Immature natural killer cell (primary cell): Measurements from ENCODE around the gene LPCAT1. TPM values are rescaled to one million over a fixed set of nuclear protein-coding genes. Genes with fewer than 3 reads are reported as not detected.
A peak's percentile ranks its signal among the peaks of the same experiment; 100 is the strongest.

Experiments
- DNase-seq, 3 donors: peaks; one replicate each; pipeline ENCODE4 v3.0.0; 2022; ENCODE audit warnings: mixed read lengths in 1 of 3
- H3K27ac Mint-ChIP-seq, 6 donors: one replicate each; pipeline ENCODE4 v1.8.0; 2020; ENCODE audit warnings: mixed read lengths in 6 of 6, mild to moderate bottlenecking in 5 of 6, inconsistent platforms in 4 of 6, moderate library complexity in 3 of 6
- H3K27me3 Mint-ChIP-seq, 3 donors: one replicate each; pipeline ENCODE4 v1.8.0; 2020 to 2021; ENCODE audit warnings: low read depth in 3 of 3, mild to moderate bottlenecking in 3 of 3, mixed read lengths in 3 of 3, moderate library complexity in 3 of 3, inconsistent platforms in 1 of 3
- H3K36me3 Mint-ChIP-seq, 3 donors: one replicate each; pipeline ENCODE4 v1.8.0; 2020; ENCODE audit warnings: mixed read lengths in 3 of 3, inconsistent platforms in 2 of 3, mild to moderate bottlenecking in 2 of 3
- H3K4me1 Mint-ChIP-seq, 2 donors: one replicate each; pipeline ENCODE4 v1.8.0; 2020; ENCODE audit warnings: inconsistent platforms in 2 of 2, mild to moderate bottlenecking in 2 of 2, mixed read lengths in 2 of 2, moderate library complexity in 1 of 2
- H3K4me3 Mint-ChIP-seq, 5 donors: one replicate each; pipeline ENCODE4 v1.8.0; 2020; ENCODE audit warnings: mild to moderate bottlenecking in 5 of 5, mixed read lengths in 5 of 5, inconsistent platforms in 3 of 5, moderate library complexity in 3 of 5
- H3K9me3 Mint-ChIP-seq, 6 donors: one replicate each; pipeline ENCODE4 v1.8.0; 2020; ENCODE audit warnings: mild to moderate bottlenecking in 6 of 6, mixed read lengths in 6 of 6, inconsistent platforms in 4 of 6, moderate library complexity in 3 of 6
- polyA plus RNA-seq, 3 donors: library from polyadenylated mRNA; unstranded; fragments of 300-500 nt; fragmentation: Illumina TruSeq; gene quantifications; one replicate each; pipeline ENCODE4 v1.2.3, GENCODE V29; 2021

LPCAT1 gene
- polyA plus RNA-seq, 3 donors from 2014 or later = 107 to 255 (median 144) TPM

DNA sequence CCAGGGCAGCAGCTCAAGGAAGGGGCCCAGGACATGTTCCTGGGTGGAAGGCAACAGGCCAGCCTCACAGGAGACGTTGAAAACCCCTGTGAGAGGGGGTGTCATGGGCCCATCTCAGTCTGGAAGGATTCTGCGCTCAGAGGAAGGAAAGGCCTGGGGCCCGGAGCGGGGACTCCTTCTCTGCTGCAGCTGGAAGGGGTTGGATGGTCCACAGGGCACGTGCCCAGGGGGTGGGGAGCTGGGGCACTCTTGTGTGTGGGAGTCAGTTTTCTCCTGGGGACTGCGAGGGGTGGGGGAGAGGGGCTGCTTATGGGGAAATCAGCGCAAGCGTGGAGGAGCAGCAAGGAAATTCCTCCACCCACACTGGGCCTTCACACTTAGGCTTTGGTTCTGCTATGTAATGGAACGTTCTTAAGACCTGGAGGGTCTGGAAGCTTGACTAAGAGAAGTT is 2.9 kb upstream of the LPCAT1 start:
- Mint-ChIP-seq H3K27me3 (peaks cover 5 to 11% (median 11%) of the 10 kb centered on the region in 3 donors), H3K36me3 (peaks cover 5 to 9% (median 9%) of the 10 kb centered on the region in 3 donors), H3K4me3 (peak overlapping the region in 1 of 5 donors; percentile 13), H3K4me1 (peaks cover 10 to 21% of the 10 kb centered on the region in 2 donors), H3K27ac (peak overlapping the region in 3 of 6 donors; percentile 49 to 55 (median 51)), H3K9me3 (no peaks in the 10 kb centered on the region)
- no peak for DNase-seq

DNA sequence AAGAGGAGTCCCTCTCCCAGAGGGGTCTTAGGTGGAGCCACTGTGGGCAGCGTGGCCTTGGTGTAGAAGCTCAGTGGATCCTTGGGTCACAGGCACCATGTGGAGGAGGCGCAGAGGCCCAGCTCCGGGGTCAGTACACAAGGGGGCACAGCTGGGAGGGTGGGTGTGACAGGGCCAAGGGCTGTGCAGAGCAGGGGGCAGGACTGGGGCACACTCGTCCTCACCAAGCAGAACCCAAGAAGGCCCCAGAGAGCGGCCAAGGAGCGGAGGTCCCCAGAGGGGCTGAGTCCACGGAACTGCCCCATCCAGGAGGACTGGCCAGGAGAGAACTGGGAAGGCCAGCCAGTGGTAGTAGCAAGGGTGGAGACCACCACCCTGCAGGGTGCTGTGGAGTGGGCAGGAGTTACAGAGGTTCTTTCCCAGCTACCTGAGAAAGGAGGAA is 2.5 kb upstream of the LPCAT1 start:
- Mint-ChIP-seq H3K36me3 (peaks cover 6 to 10% (median 10%) of the 10 kb centered on the region in 3 donors), H3K9me3 (no peaks in the 10 kb centered on the region), H3K27ac (peak overlapping the region in 3 of 6 donors; percentile 47 to 67 (median 51)), H3K27me3 (peaks cover 5 to 16% (median 16%) of the 10 kb centered on the region in 3 donors), H3K4me3 (peak overlapping the region in 1 of 5 donors; percentile 13), H3K4me1 (peaks cover 15 to 26% of the 10 kb centered on the region in 2 donors)
- no peak for DNase-seq

DNA sequence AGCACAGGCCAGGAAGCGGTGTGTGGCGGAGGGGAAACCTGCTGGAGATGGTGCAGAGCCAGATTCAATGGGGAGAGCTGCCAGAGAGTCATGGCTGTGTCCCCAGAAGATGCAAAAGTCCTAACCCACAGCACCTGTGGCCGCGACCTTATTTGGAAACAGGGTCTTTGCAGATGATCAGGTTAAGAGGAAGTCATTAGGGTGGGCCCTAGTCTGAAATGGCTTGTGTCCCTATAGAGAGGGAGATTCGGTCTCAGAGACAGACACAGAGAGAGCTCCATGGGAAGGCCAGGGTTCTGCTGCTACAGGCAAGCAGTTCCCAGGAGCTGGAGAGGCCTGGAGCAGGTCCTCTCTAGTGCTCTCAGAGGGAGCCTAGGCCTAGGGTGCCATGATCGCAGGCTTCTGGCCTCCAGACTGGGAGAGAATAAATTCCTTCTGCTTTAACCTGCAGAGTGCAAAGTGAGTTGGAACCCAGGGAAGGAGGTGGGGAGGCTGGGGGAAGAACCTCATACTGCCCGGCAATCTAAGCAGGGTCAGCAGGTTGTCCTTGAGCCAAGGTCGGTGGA is 1.9 kb upstream of the LPCAT1 start:
- no peak for DNase-seq
- Mint-ChIP-seq H3K9me3 (no peaks in the 10 kb centered on the region), H3K27ac (peak overlapping the region in 5 of 6 donors; percentile 15 to 87 (median 67)), H3K27me3 (peaks cover 5 to 20% (median 19%) of the 10 kb centered on the region in 3 donors), H3K4me1 (peaks cover 19 to 31% of the 10 kb centered on the region in 2 donors), H3K36me3 (peaks cover 6 to 13% (median 10%) of the 10 kb centered on the region in 3 donors), H3K4me3 (peak overlapping the region in 3 of 5 donors; percentile 3 to 33 (median 11))

DNA sequence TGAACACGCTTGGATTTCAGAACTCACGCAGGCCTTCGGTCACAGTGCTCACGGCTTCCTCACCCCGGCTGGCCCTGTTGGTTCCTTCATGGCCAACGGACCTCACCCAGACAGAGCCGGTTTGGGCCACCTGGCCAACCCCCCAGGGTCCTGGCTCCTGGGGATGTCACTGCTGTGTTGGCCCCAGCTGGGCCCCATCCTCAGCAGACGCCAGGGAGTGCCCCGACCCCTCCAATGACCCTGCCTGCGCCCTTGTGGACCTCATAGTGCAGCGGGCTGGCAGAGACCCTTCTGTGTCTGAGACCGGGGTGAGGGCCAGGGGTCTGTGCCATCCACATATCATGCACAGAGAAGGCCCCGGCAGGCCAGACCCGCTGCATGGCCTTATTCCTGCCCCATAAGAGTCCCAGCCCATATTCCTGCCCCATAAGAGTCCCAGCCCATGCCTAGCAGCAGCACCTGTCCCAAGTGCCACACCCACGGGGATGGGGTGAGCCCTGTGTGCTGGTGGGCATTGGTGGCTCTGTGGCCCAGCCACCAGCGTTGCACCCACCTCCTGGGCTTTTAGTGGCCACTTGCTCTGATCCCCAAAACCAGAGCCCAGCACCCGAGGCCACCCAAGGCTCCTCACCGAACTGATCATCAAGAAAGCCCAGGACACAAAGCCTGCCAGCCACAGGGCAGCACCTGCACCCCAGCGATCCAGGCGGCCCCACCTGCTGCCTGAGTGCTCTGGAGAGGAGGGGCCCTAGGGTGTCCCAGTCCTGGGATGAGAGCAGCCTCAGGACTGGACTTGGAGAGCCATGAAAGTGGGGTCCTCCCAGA is 1.3 kb upstream of the LPCAT1 start:
- Mint-ChIP-seq H3K36me3 (peaks cover 6 to 13% (median 10%) of the 10 kb centered on the region in 3 donors), H3K4me1 (peaks cover 26 to 38% of the 10 kb centered on the region in 2 donors), H3K4me3 (peak overlapping the region; percentile 40 to 72 (median 61)), H3K9me3 (no peaks in the 10 kb centered on the region), H3K27ac (peak overlapping the region; percentile 66 to 87 (median 71)), H3K27me3 (peaks cover 5 to 26% (median 19%) of the 10 kb centered on the region in 3 donors)
- DNase-seq = no peak

DNA sequence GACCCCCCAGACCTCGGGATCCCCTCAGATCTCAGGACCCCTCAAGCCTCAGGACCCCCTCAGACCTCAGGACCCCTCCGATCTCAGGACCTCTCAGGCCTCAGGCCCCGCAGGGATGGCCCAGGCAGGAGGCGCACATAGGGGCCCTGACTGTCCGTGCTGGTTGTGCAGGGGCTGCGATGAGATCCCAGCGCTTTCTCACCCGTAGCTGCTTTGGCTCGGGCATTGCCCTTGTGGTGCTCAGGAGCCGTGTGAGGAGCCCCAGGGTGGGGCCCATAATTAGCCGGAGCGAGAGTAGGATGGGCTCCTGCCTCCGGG is 680 bp upstream of the LPCAT1 start:
- no peaks in the 10 kb centered on the region for H3K9me3 Mint-ChIP-seq
- H3K27ac Mint-ChIP-seq = peak overlapping the region in 5 of 6 donors; percentile 51 to 87 (median 72)
- H3K4me3 Mint-ChIP-seq = peak overlapping the region; percentile 40 to 72 (median 61)
- peaks cover 8 to 30% (median 19%) of the 10 kb centered on the region in 3 donors for H3K27me3 Mint-ChIP-seq
- peaks cover 6 to 14% (median 12%) of the 10 kb centered on the region in 3 donors for H3K36me3 Mint-ChIP-seq
- H3K4me1 Mint-ChIP-seq = peaks cover 31 to 43% of the 10 kb centered on the region in 2 donors
- no peak for DNase-seq

DNA sequence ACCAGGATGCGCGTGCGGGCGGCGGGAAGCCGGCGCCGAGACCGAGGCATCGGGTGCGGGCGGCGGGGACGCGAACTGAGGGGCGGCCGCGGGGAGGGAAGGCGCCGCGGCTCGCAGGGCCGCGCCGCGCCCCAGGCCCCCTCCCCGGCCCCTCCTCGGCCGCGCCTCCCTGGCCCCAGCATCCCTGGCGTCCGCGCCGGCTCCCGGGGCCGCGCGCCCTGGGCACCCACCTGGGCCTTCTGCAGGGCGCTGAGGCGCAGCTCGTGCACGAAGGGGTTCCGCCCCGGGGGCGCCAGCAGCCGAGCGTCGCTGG is 324 bp downstream of the LPCAT1 start:
- Mint-ChIP-seq H3K36me3 (peaks cover 10 to 22% (median 21%) of the 10 kb centered on the region in 3 donors), H3K9me3 (no peaks in the 10 kb centered on the region), H3K4me1 (peaks cover 41 to 53% of the 10 kb centered on the region in 2 donors), H3K4me3 (peak overlapping the region in 4 of 5 donors; percentile 35 to 95 (median 64)), H3K27ac (no peak overlapping the region), H3K27me3 (peaks cover 12 to 40% (median 25%) of the 10 kb centered on the region in 3 donors)
- DNase-seq = no peak

DNA sequence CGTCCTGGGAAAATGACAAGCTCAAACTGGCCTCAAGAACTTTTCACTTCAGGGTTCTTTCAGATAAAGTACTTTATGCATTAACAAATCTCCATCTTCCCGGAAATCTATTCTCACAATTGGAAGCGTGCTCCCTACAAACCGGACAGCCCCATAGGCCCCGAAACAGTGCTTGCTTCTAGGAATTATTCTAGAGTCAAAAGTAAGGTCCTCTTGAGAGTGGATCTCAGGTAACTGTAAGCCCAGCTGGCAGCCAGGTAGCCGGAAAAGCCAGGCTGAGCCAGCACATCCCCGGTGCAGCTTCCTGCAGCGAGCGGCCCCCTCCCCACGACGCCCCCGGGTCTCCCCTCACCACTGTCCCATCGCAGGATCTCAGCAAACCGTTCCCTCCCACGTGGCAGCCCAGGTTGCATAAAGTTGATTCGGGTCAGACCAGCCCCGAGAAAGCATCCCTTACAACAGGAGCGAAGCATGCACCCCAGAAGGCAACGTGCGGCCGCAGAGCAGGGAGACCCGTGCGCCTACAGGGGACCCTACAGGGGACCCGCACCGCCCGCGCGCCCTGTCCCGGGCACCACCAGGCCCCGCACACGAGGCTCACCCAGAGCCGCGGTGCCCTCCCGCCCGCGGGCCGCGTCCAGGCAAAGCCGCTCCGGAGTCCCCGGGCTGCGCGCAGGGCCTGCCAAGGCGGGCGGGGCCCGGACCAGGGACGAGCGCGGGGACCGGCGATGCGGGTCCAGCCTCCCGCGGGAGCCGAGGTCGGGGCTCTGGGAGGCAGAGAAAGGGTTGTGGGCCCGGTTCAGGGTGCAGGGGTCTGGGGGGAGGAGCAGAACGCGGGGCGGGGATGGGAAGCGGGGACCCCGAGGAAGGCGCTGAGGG is 920 bp downstream of the LPCAT1 start:
- Mint-ChIP-seq H3K27ac (peak overlapping the region; percentile 97 to 100 (median 98)), H3K4me1 (peaks cover 47 to 59% of the 10 kb centered on the region in 2 donors), H3K9me3 (no peaks in the 10 kb centered on the region), H3K36me3 (peaks cover 10 to 27% (median 21%) of the 10 kb centered on the region in 3 donors), H3K27me3 (peaks cover 12 to 46% (median 31%) of the 10 kb centered on the region in 3 donors), H3K4me3 (peak overlapping the region; percentile 95 to 99 (median 97))
- DNase-seq = peak in 1 of 3 donors; percentile 32

DNA sequence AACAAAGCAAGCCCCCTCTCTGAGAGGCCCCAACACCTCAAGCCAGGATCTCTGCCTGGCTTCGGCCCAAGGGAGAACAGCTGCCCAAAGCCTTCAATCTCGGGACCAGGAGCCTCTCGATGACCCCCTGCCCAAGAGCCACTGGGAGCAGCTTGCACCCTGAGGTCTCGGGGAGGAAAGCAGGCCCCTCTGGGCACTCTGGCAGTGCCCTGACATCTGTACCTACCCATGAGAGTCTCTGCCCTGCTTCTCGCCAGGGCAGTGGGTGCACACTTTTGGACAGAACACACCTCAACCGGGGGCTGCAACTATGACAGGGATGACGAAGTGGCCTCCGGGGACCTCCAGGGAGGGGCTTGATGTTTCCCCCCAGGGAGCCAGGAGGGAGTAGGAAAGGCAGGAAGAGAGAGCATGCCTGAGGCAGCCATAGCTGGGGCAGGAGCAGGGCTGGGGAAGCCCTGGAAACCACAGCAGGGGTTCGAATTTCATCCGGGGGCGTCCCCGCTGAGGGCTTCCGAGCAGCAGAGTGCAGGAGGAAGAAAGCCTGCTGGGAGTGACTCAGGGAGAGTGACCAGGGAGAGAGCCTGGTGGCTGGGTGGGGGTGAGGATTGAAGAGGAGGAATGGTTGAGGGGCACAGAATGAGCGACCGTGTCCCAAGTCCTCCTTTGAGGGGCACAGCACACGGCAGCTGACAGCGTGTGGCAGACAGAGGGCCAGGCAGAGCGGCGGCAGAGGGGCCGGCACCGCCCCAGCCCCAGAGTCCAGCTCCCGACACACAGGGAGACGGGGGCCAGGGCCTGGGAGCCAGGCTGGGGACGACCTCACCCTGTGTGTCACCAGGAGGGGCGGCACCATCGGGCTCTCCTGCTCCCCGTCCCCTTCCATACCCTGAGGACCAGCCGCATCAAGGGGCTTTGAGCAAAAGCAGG is 1.8 kb downstream of the LPCAT1 start:
- H3K4me1 Mint-ChIP-seq = peaks cover 56 to 59% of the 10 kb centered on the region in 2 donors
- H3K9me3 Mint-ChIP-seq = no peaks in the 10 kb centered on the region
- peaks cover 12 to 50% (median 35%) of the 10 kb centered on the region in 3 donors for H3K27me3 Mint-ChIP-seq
- peaks cover 14 to 30% (median 25%) of the 10 kb centered on the region in 3 donors for H3K36me3 Mint-ChIP-seq
- H3K27ac Mint-ChIP-seq = peak overlapping the region; percentile 97 to 100 (median 98)
- H3K4me3 Mint-ChIP-seq = peak overlapping the region; percentile 95 to 99 (median 97)
- DNase-seq = peak in 1 of 3 donors; percentile 18

DNA sequence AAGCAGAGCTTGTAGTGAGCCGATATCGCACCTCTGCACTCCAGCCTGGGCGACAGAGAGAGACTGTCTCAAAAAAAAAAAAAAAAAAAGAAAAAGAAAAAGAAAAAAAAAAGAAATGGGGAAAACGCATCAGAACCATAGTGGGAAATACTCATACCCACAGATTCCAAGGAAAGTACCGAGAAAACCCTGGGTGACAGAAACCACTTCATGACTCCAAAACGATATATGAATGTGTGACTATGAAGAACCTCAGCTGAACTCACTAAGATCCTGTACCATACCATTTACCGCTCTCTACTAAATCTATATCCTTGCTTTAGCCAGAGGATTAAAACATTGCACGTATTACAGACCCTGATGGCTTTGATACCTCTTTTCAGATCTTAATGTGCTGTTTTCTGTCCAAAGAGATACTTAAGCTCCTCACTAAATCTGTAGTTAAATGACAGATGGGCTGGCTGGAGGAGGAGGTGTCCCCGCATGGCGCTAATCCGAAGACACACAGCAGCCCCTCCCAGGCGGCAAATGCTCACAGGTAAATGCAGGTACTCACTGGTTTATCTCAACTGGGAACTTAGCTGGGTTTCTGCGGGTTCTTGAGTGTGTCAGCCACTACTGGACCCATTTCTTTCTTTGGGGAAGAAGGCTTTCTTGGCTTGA is 2.8 kb downstream of the LPCAT1 start:
- H3K27me3 Mint-ChIP-seq = peaks cover 13 to 57% (median 39%) of the 10 kb centered on the region in 3 donors
- peaks cover 67 to 69% of the 10 kb centered on the region in 2 donors for H3K4me1 Mint-ChIP-seq
- peak overlapping the region; percentile 95 to 99 (median 97) for H3K4me3 Mint-ChIP-seq
- peak in 2 of 3 donors; percentile 41 to 55 for DNase-seq
- H3K36me3 Mint-ChIP-seq = peaks cover 15 to 32% (median 31%) of the 10 kb centered on the region in 3 donors
- H3K9me3 Mint-ChIP-seq = no peaks in the 10 kb centered on the region
- H3K27ac Mint-ChIP-seq = peak overlapping the region; percentile 97 to 100 (median 98)

DNA sequence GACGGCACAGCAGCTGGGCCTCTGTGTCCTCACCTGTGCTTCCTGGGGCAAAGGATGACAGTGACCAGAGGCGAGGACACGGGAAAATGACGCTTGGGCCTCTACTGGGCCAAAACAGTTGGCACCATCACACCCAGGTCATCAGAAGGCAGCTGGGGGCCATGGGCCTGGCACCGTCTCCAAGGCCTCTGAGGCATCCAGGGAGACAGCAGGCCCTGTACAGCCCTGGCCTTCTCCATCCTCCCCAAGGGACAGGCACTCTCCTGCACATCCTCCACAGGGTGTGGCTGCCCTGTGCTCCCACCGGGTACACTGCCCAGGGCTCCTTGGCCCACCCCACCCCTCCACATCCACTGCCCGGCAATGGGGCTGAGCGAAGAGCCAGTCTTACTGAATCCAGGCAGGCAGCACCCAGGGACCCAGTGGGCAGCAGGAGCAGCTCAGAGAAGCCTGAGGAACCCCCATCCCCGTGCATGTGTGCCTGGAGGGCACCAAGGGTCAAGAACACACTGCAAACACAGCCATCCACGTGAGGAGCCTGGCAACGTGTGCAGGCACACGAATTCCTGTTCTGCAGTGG is 4.0 kb downstream of the LPCAT1 start:
- DNase-seq = no peak
- H3K4me1 Mint-ChIP-seq = peaks cover 77 to 81% of the 10 kb centered on the region in 2 donors
- peaks cover 23 to 63% (median 48%) of the 10 kb centered on the region in 3 donors for H3K27me3 Mint-ChIP-seq
- H3K27ac Mint-ChIP-seq = peak overlapping the region; percentile 97 to 100 (median 98)
- H3K36me3 Mint-ChIP-seq = peaks cover 15 to 32% (median 31%) of the 10 kb centered on the region in 3 donors
- H3K9me3 Mint-ChIP-seq = no peaks in the 10 kb centered on the region
- H3K4me3 Mint-ChIP-seq = peak overlapping the region; percentile 86 to 99 (median 96)

DNA sequence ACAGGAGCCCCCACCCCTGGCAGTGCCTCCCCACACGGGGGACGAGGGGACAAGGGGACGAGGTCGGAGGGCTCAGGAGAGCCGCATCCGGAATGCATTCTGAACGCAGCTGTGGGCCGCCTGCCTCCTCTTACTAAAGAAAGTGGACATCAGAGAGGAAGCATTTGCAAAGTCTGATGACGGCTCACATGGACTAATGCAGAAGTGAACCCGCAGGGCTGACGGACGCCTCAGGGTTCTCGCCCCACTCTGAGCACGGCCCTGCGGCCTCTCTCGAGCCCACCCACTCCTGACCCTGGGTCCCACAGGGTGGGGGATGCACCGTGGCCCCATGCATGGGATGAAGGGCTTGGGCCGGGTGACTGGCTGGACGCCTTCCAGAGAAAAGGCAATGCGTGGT is 5.9 kb downstream of the LPCAT1 start:
- Mint-ChIP-seq H3K27me3 (peaks cover 26 to 62% (median 55%) of the 10 kb centered on the region in 3 donors), H3K4me3 (peak overlapping the region; percentile 86 to 99 (median 96)), H3K4me1 (peaks cover 94 to 99% of the 10 kb centered on the region in 2 donors), H3K36me3 (peaks cover 15 to 37% (median 32%) of the 10 kb centered on the region in 3 donors), H3K9me3 (no peaks in the 10 kb centered on the region), H3K27ac (peak overlapping the region; percentile 97 to 100 (median 98))
- DNase-seq = peak in 1 of 3 donors; percentile 4
